ENCODE measurements around the gene ERICH6B.

DNA sequence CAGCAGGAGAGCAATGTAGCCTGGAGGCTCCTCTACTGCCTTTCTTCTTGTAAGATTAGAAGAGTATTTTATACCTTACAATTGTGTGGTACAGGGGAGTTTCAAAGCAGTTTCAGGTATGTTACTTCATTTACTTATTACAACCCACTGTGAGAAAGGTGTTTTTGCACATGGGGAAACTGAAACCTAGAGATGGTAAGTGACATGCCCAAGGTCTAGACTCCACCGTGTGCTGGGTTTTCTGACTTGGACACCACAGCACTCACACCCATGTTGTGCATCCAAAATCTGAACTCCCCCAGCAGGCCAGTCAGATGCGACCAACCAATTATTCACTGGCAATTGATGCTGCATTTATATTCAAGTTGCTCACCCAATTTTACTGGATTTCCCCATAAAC is 22.8 kb downstream of the ERICH6B start:
- no peak for TF ChIP-seq POLR2A (IDR thresholded peaks at IDR 0.05)
- TF ChIP-seq, protein P1, sequence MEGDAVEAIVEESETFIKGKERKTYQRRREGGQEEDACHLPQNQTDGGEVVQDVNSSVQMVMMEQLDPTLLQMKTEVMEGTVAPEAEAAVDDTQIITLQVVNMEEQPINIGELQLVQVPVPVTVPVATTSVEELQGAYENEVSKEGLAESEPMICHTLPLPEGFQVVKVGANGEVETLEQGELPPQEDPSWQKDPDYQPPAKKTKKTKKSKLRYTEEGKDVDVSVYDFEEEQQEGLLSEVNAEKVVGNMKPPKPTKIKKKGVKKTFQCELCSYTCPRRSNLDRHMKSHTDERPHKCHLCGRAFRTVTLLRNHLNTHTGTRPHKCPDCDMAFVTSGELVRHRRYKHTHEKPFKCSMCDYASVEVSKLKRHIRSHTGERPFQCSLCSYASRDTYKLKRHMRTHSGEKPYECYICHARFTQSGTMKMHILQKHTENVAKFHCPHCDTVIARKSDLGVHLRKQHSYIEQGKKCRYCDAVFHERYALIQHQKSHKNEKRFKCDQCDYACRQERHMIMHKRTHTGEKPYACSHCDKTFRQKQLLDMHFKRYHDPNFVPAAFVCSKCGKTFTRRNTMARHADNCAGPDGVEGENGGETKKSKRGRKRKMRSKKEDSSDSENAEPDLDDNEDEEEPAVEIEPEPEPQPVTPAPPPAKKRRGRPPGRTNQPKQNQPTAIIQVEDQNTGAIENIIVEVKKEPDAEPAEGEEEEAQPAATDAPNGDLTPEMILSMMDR (IDR thresholded peaks at IDR 0.05): no peak

Measured in uterus (tissue), 2 donors.